ENCODE data around the gene TPPP2.

DNA sequence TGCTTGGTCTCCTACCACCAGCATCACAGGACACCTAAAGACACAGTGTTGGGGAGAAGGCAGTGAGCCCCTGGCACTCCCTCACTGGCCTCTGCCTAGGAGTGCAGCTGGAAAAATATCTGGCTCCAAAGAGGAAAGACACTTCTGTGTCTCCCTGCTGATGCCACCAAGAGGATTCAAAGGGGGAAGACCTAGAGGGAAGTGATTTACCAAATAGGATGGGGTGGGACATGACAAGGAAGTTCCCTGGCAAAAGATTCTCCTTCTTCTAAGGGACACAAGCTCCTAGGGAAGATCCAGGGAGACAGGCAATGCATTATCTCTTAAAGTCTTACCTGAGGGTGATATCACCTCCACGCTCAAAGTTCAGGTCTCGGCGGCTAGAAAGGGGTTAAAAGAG is 11.2 kb upstream of the TPPP2 start:
- TF ChIP-seq, protein P1, sequence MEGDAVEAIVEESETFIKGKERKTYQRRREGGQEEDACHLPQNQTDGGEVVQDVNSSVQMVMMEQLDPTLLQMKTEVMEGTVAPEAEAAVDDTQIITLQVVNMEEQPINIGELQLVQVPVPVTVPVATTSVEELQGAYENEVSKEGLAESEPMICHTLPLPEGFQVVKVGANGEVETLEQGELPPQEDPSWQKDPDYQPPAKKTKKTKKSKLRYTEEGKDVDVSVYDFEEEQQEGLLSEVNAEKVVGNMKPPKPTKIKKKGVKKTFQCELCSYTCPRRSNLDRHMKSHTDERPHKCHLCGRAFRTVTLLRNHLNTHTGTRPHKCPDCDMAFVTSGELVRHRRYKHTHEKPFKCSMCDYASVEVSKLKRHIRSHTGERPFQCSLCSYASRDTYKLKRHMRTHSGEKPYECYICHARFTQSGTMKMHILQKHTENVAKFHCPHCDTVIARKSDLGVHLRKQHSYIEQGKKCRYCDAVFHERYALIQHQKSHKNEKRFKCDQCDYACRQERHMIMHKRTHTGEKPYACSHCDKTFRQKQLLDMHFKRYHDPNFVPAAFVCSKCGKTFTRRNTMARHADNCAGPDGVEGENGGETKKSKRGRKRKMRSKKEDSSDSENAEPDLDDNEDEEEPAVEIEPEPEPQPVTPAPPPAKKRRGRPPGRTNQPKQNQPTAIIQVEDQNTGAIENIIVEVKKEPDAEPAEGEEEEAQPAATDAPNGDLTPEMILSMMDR (conservative IDR thresholded peaks at IDR 0.05; ENCODE audit: low read depth, low read length), result no peak
- no peak for TF ChIP-seq EZH2 (IDR thresholded peaks at IDR 0.05; ENCODE audit: borderline replicate concordance, low read depth, low read length, poor library complexity, severe bottlenecking)
